ENCODE measurements around the gene TAOK1. TPM values are rescaled to one million over a fixed set of nuclear protein-coding genes. Genes with fewer than 3 reads are reported as not detected.

TAOK1 gene
- total RNA-seq, 2 experiments from 2014 or later: 21.8 to 21.9 TPM

GRCh38 chr17:29510953-29511352 is 120.8 kb downstream of the TAOK1 start:
- Mint-ChIP-seq H3K36me3 (ENCODE audit: low read depth) (peaks cover 4% of the 10 kb centered on the region), H3K9me3 (no peaks in the 10 kb centered on the region), H3K27me3 (ENCODE audit: low read depth) (no peaks in the 10 kb centered on the region), H3K4me3 (no peak overlapping the region), H3K4me1 (ENCODE audit: low read depth) (no peaks in the 10 kb centered on the region), H3K27ac (no peak overlapping the region)
- CTCF ChIA-PET: interaction anchor here (0.6 kb wide), 1 partner anchor 758 kb away, joined by 3 read pairs; no protein-coding TSS in a partner anchor
- DNase-seq: no peak
- intact Hi-C loops (cut with micrococcal nuclease): no loop called here

DNA sequence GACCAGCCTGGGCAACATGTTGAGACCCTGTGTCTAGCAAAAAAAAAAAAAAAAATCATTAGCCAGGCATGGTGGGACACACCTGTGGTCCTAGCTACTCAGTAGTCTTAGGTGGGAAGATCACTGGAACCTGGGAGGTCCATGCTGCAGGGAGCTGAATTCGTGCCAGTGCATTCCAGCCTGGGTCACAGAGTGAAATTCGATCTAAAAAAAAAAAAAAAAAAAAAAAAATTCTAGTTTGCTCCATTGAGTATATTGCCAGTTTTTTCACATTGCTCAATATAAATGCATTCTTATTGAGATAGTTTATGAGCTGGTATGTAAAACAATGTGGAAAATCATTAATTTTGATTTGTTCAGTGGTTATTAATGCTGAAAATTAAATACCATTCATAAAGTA is 124.6 kb downstream of the TAOK1 start:
- no peak for DNase-seq
- H3K9me3 Mint-ChIP-seq: no peaks in the 10 kb centered on the region
- H3K36me3 Mint-ChIP-seq (ENCODE audit: low read depth): peaks cover 14% of the 10 kb centered on the region
- H3K4me1 Mint-ChIP-seq (ENCODE audit: low read depth): no peaks in the 10 kb centered on the region
- intact Hi-C loops (cut with micrococcal nuclease): no loop called here
- H3K27ac Mint-ChIP-seq: no peak overlapping the region
- no peaks in the 10 kb centered on the region for H3K27me3 Mint-ChIP-seq (ENCODE audit: low read depth)
- CTCF ChIA-PET: interaction anchor here (0.6 to 1.1 kb wide), 3 partner anchors 21 to 1123 kb away, joined by 4 to 6 read pairs (median 6); no protein-coding TSS in a partner anchor
- no peak overlapping the region for H3K4me3 Mint-ChIP-seq

DNA sequence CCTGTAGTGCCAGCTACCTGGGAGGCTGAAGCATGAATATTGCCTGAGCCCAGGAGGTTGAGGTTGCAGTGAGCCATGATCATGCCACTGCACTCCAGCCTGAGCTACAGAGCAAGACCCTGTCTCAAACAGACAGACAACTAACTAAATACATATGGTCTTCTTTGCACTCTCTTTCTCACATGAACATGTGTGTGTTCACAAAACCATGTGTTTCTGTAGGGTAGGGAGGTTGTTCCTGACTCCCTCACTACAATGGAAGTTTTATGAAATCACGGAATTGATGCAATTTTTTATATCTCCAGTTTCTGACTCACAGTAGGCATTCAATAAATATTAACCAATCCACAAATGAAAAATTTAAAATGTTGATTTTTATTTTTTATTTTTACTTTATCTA is 128.2 kb downstream of the TAOK1 start:
- intact Hi-C loops (cut with micrococcal nuclease): no loop called here
- Mint-ChIP-seq H3K4me3 (no peak overlapping the region), H3K4me1 (ENCODE audit: low read depth) (no peaks in the 10 kb centered on the region), H3K9me3 (no peaks in the 10 kb centered on the region), H3K27me3 (ENCODE audit: low read depth) (no peaks in the 10 kb centered on the region), H3K27ac (no peak overlapping the region), H3K36me3 (ENCODE audit: low read depth) (peaks cover 17% of the 10 kb centered on the region)
- DNase-seq: no peak
- CTCF ChIA-PET: no interaction called here

DNA sequence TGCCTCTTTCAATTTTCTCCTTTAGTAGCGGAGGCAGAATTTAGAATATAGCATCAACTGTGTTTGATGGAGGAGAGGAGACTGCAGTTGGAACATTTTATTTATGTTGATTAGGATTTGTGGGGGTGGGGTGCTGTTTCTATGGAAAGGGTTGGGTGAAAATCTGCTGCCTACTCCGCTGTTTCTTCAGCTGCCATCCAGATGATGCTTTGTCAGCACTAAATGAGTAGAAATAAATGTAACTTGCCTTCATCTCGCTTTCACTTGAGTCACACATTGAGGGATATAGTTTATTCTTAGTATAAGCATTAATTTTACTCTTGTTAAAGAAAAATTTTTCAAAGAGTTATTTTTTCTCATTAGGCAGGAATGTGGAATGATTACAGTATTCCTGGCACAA is 134.5 kb downstream of the TAOK1 start:
- H3K9me3 Mint-ChIP-seq: no peaks in the 10 kb centered on the region
- CTCF ChIA-PET: interaction anchor here (1.9 to 4.0 kb wide), 2 partner anchors 12 to 155 kb away, joined by 5 to 25 read pairs; no protein-coding TSS in a partner anchor
- H3K4me3 Mint-ChIP-seq: no peak overlapping the region
- H3K4me1 Mint-ChIP-seq (ENCODE audit: low read depth): no peaks in the 10 kb centered on the region
- no peak overlapping the region for H3K27ac Mint-ChIP-seq
- DNase-seq: no peak
- intact Hi-C loops (cut with micrococcal nuclease): no loop called here
- H3K36me3 Mint-ChIP-seq (ENCODE audit: low read depth): peaks cover 3% of the 10 kb centered on the region
- no peaks in the 10 kb centered on the region for H3K27me3 Mint-ChIP-seq (ENCODE audit: low read depth)

DNA sequence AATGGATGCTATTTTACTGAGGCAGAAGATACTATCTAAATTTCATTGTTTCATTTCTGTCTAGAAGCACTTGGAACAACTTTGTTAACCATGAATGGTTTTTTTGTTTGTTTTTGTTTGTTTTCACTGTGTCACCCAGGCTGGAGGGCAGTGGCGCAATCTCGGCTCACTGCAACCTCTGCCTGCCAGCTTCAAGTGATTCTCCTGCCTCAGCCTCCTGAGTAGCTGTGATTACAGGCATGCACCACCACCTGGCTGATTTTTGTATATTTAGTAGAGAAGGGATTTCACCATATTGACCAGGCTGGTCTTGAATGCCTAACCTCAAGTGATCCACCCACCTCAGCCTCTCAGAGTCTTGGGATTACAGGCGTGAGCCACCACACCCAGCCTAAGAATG is 136.2 kb downstream of the TAOK1 start:
- intact Hi-C loops (cut with micrococcal nuclease): no loop called here
- Mint-ChIP-seq H3K27me3 (ENCODE audit: low read depth) (no peaks in the 10 kb centered on the region), H3K9me3 (no peaks in the 10 kb centered on the region), H3K4me1 (ENCODE audit: low read depth) (no peaks in the 10 kb centered on the region), H3K27ac (no peak overlapping the region), H3K36me3 (ENCODE audit: low read depth) (peaks cover 10% of the 10 kb centered on the region), H3K4me3 (no peak overlapping the region)
- no peak for DNase-seq
- CTCF ChIA-PET: no interaction called here

- Mint-ChIP-seq H3K4me1 (ENCODE audit: low read depth) (no peaks in the 10 kb centered on the region), H3K4me3 (no peak overlapping the region), H3K9me3 (no peaks in the 10 kb centered on the region), H3K27me3 (ENCODE audit: low read depth) (no peaks in the 10 kb centered on the region), H3K27ac (no peak overlapping the region), H3K36me3 (ENCODE audit: low read depth) (peaks cover 18% of the 10 kb centered on the region)
- no peak for DNase-seq
- intact Hi-C loops (cut with micrococcal nuclease): no loop called here
- CTCF ChIA-PET: interaction anchor here (0.5 to 5.3 kb wide), 7 partner anchors 9 to 1624 kb away, joined by 3 to 65 read pairs (median 4); no protein-coding TSS in a partner anchor
Measured at GRCh38 chr17:29533976-29534375, 143.8 kb downstream of the TAOK1 start.

DNA sequence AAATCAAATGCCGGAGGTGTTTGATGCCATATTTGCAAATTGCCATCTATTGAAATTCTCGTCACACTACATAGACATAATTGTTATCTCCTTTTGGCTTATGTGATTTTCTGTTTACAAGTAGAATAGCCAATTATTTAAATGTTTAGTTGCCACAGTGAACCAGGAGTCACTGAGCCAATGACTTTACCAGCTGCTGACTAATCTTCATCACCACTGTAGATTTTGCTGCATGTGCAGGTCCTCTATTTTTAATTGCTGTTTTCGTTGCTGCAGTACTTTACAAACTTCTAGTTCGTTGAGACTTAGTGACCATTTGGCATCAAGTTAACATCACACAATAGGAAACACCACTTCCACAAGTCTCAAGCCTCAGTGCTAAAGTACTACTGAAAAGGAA is 153.9 kb downstream of the TAOK1 start:
- Mint-ChIP-seq H3K9me3 (no peaks in the 10 kb centered on the region), H3K4me3 (no peak overlapping the region), H3K27ac (no peak overlapping the region), H3K36me3 (ENCODE audit: low read depth) (peaks cover 19% of the 10 kb centered on the region), H3K4me1 (ENCODE audit: low read depth) (no peaks in the 10 kb centered on the region), H3K27me3 (ENCODE audit: low read depth) (no peaks in the 10 kb centered on the region)
- no peak for DNase-seq
- intact Hi-C loops (cut with micrococcal nuclease): no loop called here
- CTCF ChIA-PET: interaction anchor here (0.6 kb wide), 1 partner anchor 44 kb away, joined by 4 read pairs; no protein-coding TSS in a partner anchor

DNA sequence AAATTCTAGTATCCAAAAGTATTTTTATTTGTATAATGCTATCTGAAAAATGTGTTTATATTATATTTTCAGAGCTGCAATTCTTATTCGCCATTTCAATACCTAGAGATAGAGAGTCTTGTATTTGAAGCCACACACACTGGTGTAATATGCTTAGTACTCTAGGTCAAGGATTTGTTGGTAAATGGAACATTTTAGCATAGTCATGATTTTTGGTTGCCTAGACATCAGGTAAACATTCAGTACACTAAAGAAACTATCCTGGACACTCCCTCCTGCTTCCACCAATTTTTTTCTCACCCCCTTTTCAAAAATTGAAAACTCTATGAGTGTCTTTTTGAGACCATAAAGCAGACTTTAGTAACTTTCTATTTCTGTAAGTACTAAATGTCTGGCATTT is 155.9 kb downstream of the TAOK1 start:
- CTCF ChIA-PET: interaction anchor here (0.5 to 1.8 kb wide), 2 partner anchors 9 to 180 kb away, joined by 3 to 5 read pairs; no protein-coding TSS in a partner anchor
- no peaks in the 10 kb centered on the region for H3K4me1 Mint-ChIP-seq (ENCODE audit: low read depth)
- no peak overlapping the region for H3K4me3 Mint-ChIP-seq
- no peak for DNase-seq
- intact Hi-C loops (cut with micrococcal nuclease): no loop called here
- peaks cover 18% of the 10 kb centered on the region for H3K36me3 Mint-ChIP-seq (ENCODE audit: low read depth)
- no peaks in the 10 kb centered on the region for H3K27me3 Mint-ChIP-seq (ENCODE audit: low read depth)
- no peaks in the 10 kb centered on the region for H3K9me3 Mint-ChIP-seq
- no peak overlapping the region for H3K27ac Mint-ChIP-seq

DNA sequence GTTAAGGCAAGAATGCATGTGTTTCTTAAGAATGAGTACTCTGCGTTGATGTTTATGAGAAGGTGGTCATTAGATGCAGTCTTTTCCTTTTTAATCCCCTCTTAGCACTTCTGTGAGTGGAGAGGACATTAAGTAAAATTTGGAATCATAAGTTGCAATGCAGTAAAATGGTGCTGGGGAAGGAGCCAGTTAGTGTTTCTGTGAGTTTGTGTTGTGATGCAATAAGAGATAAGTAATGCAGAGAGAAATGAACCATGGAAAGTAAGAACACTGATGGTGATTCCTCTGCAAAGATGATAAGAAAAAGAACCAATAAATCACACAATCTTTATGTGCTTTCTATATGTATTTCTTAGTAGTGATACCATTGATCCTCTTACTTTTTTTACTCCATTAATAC is 156.7 kb downstream of the TAOK1 start:
- H3K9me3 Mint-ChIP-seq: no peaks in the 10 kb centered on the region
- peaks cover 18% of the 10 kb centered on the region for H3K36me3 Mint-ChIP-seq (ENCODE audit: low read depth)
- no peak overlapping the region for H3K27ac Mint-ChIP-seq
- H3K4me3 Mint-ChIP-seq: no peak overlapping the region
- intact Hi-C loops (cut with micrococcal nuclease): no loop called here
- no peak for DNase-seq
- no peaks in the 10 kb centered on the region for H3K27me3 Mint-ChIP-seq (ENCODE audit: low read depth)
- CTCF ChIA-PET: interaction anchor here (1.8 kb wide), 1 partner anchor 10 kb away, joined by 5 read pairs; no protein-coding TSS in a partner anchor
- no peaks in the 10 kb centered on the region for H3K4me1 Mint-ChIP-seq (ENCODE audit: low read depth)

DNA sequence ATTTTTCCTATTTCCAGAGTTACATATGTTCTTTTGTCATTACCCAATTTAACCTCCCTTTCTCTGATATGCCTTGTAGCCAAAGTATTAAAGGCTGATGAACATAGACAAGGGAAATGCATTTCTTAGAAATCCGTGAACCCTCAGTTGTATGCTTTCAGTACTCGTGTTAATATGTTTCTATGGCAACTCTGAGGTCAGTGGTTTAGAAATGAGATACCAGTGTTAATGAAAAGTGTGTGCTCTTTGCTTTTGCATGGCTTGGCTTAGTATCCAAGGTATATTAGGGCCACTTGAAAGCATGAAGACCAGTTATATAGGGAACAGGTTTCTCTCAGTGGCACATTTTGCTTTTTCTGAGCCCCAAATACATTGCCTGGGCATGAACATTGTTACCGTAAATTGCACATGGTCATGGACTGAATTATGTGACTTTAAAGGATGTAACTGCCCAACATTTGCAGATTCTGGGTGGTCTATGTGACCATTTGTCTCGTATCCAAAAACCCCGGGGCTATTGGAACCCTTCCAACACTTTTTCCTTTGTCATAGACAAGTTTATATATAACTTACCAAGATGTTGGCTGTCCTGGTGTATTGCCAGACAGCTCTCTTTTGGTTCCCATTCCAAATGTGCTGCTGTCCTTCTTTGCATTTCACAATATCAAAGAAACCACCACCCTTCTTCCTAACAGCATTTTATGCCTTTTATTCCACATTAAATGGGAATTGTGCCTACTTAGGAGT is 159.2 kb downstream of the TAOK1 start:
- intact Hi-C loops (cut with micrococcal nuclease): no loop called here
- H3K36me3 Mint-ChIP-seq (ENCODE audit: low read depth): peaks cover 5% of the 10 kb centered on the region
- no peaks in the 10 kb centered on the region for H3K27me3 Mint-ChIP-seq (ENCODE audit: low read depth)
- no peaks in the 10 kb centered on the region for H3K9me3 Mint-ChIP-seq
- H3K4me1 Mint-ChIP-seq (ENCODE audit: low read depth): no peaks in the 10 kb centered on the region
- no peak overlapping the region for H3K4me3 Mint-ChIP-seq
- CTCF ChIA-PET: interaction anchor here (0.7 to 1.2 kb wide), 3 partner anchors 13 to 24 kb away, joined by 3 to 6 read pairs (median 3); no protein-coding TSS in a partner anchor
- H3K27ac Mint-ChIP-seq: no peak overlapping the region
- no peak for DNase-seq

DNA sequence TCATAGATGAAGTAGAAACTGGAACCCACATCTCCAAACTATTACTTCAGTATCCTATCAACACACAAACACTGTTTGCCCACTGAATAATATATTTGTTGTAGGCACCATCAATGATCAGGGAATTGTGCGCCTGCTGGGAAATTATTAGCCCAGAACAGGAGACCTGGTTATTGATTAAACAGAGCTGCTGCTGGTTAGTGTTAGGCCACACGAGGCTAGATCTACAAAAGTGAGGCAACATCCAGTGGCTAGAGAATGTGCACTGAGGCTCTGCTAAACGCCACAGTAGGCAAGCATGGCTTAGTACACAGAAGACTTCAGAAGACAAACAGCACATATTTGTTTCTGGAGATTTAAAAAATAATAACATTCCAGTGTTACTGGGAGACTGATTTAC is 165.7 kb downstream of the TAOK1 start:
- no peaks in the 10 kb centered on the region for H3K9me3 Mint-ChIP-seq
- H3K4me3 Mint-ChIP-seq: no peak overlapping the region
- no peaks in the 10 kb centered on the region for H3K27me3 Mint-ChIP-seq (ENCODE audit: low read depth)
- peaks cover 11% of the 10 kb centered on the region for H3K4me1 Mint-ChIP-seq (ENCODE audit: low read depth)
- H3K36me3 Mint-ChIP-seq (ENCODE audit: low read depth): no peaks in the 10 kb centered on the region
- intact Hi-C loops (cut with micrococcal nuclease): no loop called here
- H3K27ac Mint-ChIP-seq: no peak overlapping the region
- no peak for DNase-seq
- CTCF ChIA-PET: interaction anchor here (1.3 to 1.4 kb wide), 2 partner anchors 10 to 61 kb away, joined by 5 to 7 read pairs; no protein-coding TSS in a partner anchor

- intact Hi-C loops (cut with micrococcal nuclease): no loop called here
- no peak for DNase-seq
- no peaks in the 10 kb centered on the region for H3K9me3 Mint-ChIP-seq
- CTCF ChIA-PET: interaction anchor here (0.6 to 1.4 kb wide), 4 partner anchors 8 to 440 kb away, joined by 3 to 7 read pairs (median 5); no protein-coding TSS in a partner anchor
- no peaks in the 10 kb centered on the region for H3K27me3 Mint-ChIP-seq (ENCODE audit: low read depth)
- H3K27ac Mint-ChIP-seq: no peak overlapping the region
- H3K4me3 Mint-ChIP-seq: no peak overlapping the region
- peaks cover 5% of the 10 kb centered on the region for H3K36me3 Mint-ChIP-seq (ENCODE audit: low read depth)
- peaks cover 11% of the 10 kb centered on the region for H3K4me1 Mint-ChIP-seq (ENCODE audit: low read depth)
Measured at GRCh38 chr17:29557085-29557738, 167.0 kb downstream of the TAOK1 start.
